Measurements from ENCODE around the gene NOXA1.

NOXA1 gene

GRCh38 chr9:137433916-137434431 lies 10.8 kb downstream of the NOXA1 start:
- Histone ChIP-seq H3K4me3 (ENCODE audit: low read depth, low read length) (no peak overlapping the region), H3K4me1 (ENCODE audit: control insufficient read depth, insufficient read depth, low read length) (no peaks in the 10 kb centered on the region), H3K27ac (ENCODE audit: extremely low read depth, low read depth, low read length) (no peak overlapping the region), H3K36me3 (ENCODE audit: control insufficient read depth in 2 of 2, insufficient read depth in 1 of 2, low read length in 2 of 2) (no peaks in the 10 kb centered on the region), H3K9me3 (ENCODE audit: control insufficient read depth, insufficient read depth, low read depth, low read length) (no peaks in the 10 kb centered on the region)
- ChIA-PET POLR2A (interaction anchor here (1.2 kb wide), 1 partner anchor 11 kb away, joined by 5 read pairs; the partner anchor contains the start of genes EXD3 and NOXA1), CTCF (no interaction called here)
- 0 out of 2 replicates have a peak, but pooled peaks have one; percentile 4 for TF ChIP-seq KLF8 (tag by site-specific recombination; IDR thresholded peaks at IDR 0.05)
- TF ChIP-seq PATZ1 (tag by site-specific recombination; IDR thresholded peaks at IDR 0.05), result no peak

- POLR2A ChIA-PET, result interaction anchor here (0.7 to 1.2 kb wide), 2 partner anchors 23 to 39 kb away, joined by 3 read pairs; no protein-coding TSS in a partner anchor
- Histone ChIP-seq H3K4me1 (ENCODE audit: control insufficient read depth, insufficient read depth, low read length) (no peaks in the 10 kb centered on the region), H3K9me3 (ENCODE audit: control insufficient read depth, insufficient read depth, low read depth, low read length) (no peaks in the 10 kb centered on the region), H3K27ac (ENCODE audit: extremely low read depth, low read depth, low read length) (no peak overlapping the region), H3K36me3 (ENCODE audit: control insufficient read depth in 2 of 2, insufficient read depth in 1 of 2, low read length in 2 of 2) (no peaks in the 10 kb centered on the region), H3K4me3 (ENCODE audit: low read depth, low read length) (no peak overlapping the region)
- TF ChIP-seq ZNF571 (tag by site-specific recombination; IDR thresholded peaks at IDR 0.05) (no peak), ZBTB17 (tag by site-specific recombination; IDR thresholded peaks at IDR 0.05) (no peak), KLF10 (tag by site-specific recombination; IDR thresholded peaks at IDR 0.05) (no peak), ZNF223 (tag by site-specific recombination; IDR thresholded peaks at IDR 0.05) (no peak), ZBTB21 (tag by site-specific recombination; IDR thresholded peaks at IDR 0.05) (no peak), ZNF518A (tag by site-specific recombination; conservative IDR thresholded peaks at IDR 0.05; ENCODE audit: low read depth) (no peak), KLF9 (tag by site-specific recombination; IDR thresholded peaks at IDR 0.05; ENCODE audit: low read depth) (0 out of 2 replicates have a peak, but pooled peaks have one; percentile 42), EGR2 (tag by site-specific recombination; IDR thresholded peaks at IDR 0.05; ENCODE audit: low read depth) (peak; percentile 62), ZNF2 (tag by site-specific recombination; IDR thresholded peaks at IDR 0.05) (no peak), ZNF514 (tag by site-specific recombination; IDR thresholded peaks at IDR 0.05) (no peak), ZBTB11 (tag by site-specific recombination; conservative IDR thresholded peaks at IDR 0.05; ENCODE audit: low read depth) (no peak), KLF8 (tag by site-specific recombination; IDR thresholded peaks at IDR 0.05) (peak; percentile 81; the same call in 1 of the 2 replicates), KLF1 (tag by site-specific recombination; IDR thresholded peaks at IDR 0.05) (peak; percentile 51; the same call in 1 of the 2 replicates), ZBTB6 (tag by site-specific recombination; IDR thresholded peaks at IDR 0.05) (peak; percentile 59; the same call in 1 of the 2 replicates), GLIS2 (tag by site-specific recombination; IDR thresholded peaks at IDR 0.05) (peak; percentile 32; the same call in 1 of the 2 replicates), ZFP69B (tag by site-specific recombination; IDR thresholded peaks at IDR 0.05) (peak; percentile 49; the same call in 1 of the 2 replicates), ZFHX2 (tag by site-specific recombination; conservative IDR thresholded peaks at IDR 0.05) (peak; percentile 58)
- CTCF ChIA-PET, result interaction anchor here (0.6 to 1.2 kb wide), 3 partner anchors 9 to 348 kb away, joined by 3 to 4 read pairs (median 4); no protein-coding TSS in a partner anchor
Observed at GRCh38 chr9:137434498-137435380, 11.5 kb downstream of the NOXA1 start.

All from HEK293 (cell line).